ENCODE measurements around the gene EXOC2.
"Not testable (repeated sequence)": the region's sequence is repeated elsewhere in the genome, so short reads cannot be mapped to it uniquely, and the experiment has no call there.

Gene EXOC2

GRCh38 chr6:667253-667927, 25.5 kb downstream of the EXOC2 start:
- Histone ChIP-seq H3K9me3 (ENCODE audit: control insufficient read depth in 5 of 5, low read length in 5 of 5) (peaks cover 0 to 6% (median 0%) of the 10 kb centered on the region in 5 donors), H3K27ac (ENCODE audit: low read depth, low read length) (no peak overlapping the region), H3K4me1 (ENCODE audit: control insufficient read depth in 5 of 5, insufficient read depth in 5 of 5, low read length in 5 of 5) (no peaks in the 10 kb centered on the region), H3K36me3 (ENCODE audit: control insufficient read depth in 5 of 5, insufficient read depth in 5 of 5, low read length in 5 of 5) (peaks cover 0 to 8% (median 0%) of the 10 kb centered on the region in 5 donors), H3K4me3 (ENCODE audit: low read depth in 1 of 5, low read length in 5 of 5) (no peak overlapping the region), H3K9ac (ENCODE audit: low read length in 5 of 5) (no peak overlapping the region), H3K27me3 (ENCODE audit: control insufficient read depth in 5 of 5, insufficient read depth in 4 of 5, low read length in 5 of 5) (no peaks in the 10 kb centered on the region)

GRCh38 chr6:665403-666267, 27.3 kb downstream of the EXOC2 start:
- Histone ChIP-seq H3K4me1 (ENCODE audit: control insufficient read depth in 5 of 5, insufficient read depth in 5 of 5, low read length in 5 of 5) (no peaks in the 10 kb centered on the region), H3K36me3 (ENCODE audit: control insufficient read depth in 5 of 5, insufficient read depth in 5 of 5, low read length in 5 of 5) (peaks cover 0 to 8% (median 0%) of the 10 kb centered on the region in 5 donors), H3K4me3 (ENCODE audit: low read depth in 1 of 5, low read length in 5 of 5) (no peak overlapping the region), H3K27ac (ENCODE audit: low read depth, low read length) (no peak overlapping the region), H3K27me3 (ENCODE audit: control insufficient read depth in 5 of 5, insufficient read depth in 4 of 5, low read length in 5 of 5) (no peaks in the 10 kb centered on the region), H3K9me3 (ENCODE audit: control insufficient read depth in 5 of 5, low read length in 5 of 5) (peaks cover 0 to 6% (median 0%) of the 10 kb centered on the region in 5 donors), H3K9ac (ENCODE audit: low read length in 5 of 5) (no peak overlapping the region)

GRCh38 chr6:663788-664187, 29.2 kb downstream of the EXOC2 start:
- not testable (repeated sequence) for H3K36me3 ChIP-seq (ENCODE audit: control insufficient read depth in 5 of 5, insufficient read depth in 5 of 5, low read length in 5 of 5); H3K9me3 ChIP-seq (ENCODE audit: control insufficient read depth in 5 of 5, low read length in 5 of 5); H3K9ac ChIP-seq (ENCODE audit: low read length in 5 of 5); H3K27me3 ChIP-seq (ENCODE audit: control insufficient read depth in 5 of 5, insufficient read depth in 4 of 5, low read length in 5 of 5); H3K4me3 ChIP-seq (ENCODE audit: low read depth in 1 of 5, low read length in 5 of 5); H3K27ac ChIP-seq (ENCODE audit: low read depth, low read length)
- H3K4me1 ChIP-seq (ENCODE audit: control insufficient read depth in 5 of 5, insufficient read depth in 5 of 5, low read length in 5 of 5): peaks cover 0 to 16% (median 10%) of the 10 kb centered on the region in 5 donors

GRCh38 chr6:659716-660581, 33.0 kb downstream of the EXOC2 start:
- Histone ChIP-seq H3K9ac (ENCODE audit: low read length in 5 of 5) (no peak overlapping the region), H3K27ac (ENCODE audit: low read depth, low read length) (no peak overlapping the region), H3K36me3 (ENCODE audit: control insufficient read depth in 5 of 5, insufficient read depth in 5 of 5, low read length in 5 of 5) (peaks cover 0 to 10% (median 8%) of the 10 kb centered on the region in 5 donors), H3K27me3 (ENCODE audit: control insufficient read depth in 5 of 5, insufficient read depth in 4 of 5, low read length in 5 of 5) (no peaks in the 10 kb centered on the region), H3K9me3 (ENCODE audit: control insufficient read depth in 5 of 5, low read length in 5 of 5) (peaks cover 0 to 3% (median 0%) of the 10 kb centered on the region in 5 donors), H3K4me1 (ENCODE audit: control insufficient read depth in 5 of 5, insufficient read depth in 5 of 5, low read length in 5 of 5) (peaks cover 0 to 26% (median 19%) of the 10 kb centered on the region in 5 donors), H3K4me3 (ENCODE audit: low read depth in 1 of 5, low read length in 5 of 5) (peak overlapping the region in 1 of 5 donors; percentile 28)

- no peaks in the 10 kb centered on the region for H3K27me3 ChIP-seq (ENCODE audit: control insufficient read depth in 5 of 5, insufficient read depth in 4 of 5, low read length in 5 of 5)
- H3K4me1 ChIP-seq (ENCODE audit: control insufficient read depth in 5 of 5, insufficient read depth in 5 of 5, low read length in 5 of 5): peaks cover 0 to 26% (median 19%) of the 10 kb centered on the region in 5 donors
- peaks cover 0 to 8% (median 2%) of the 10 kb centered on the region in 5 donors for H3K9me3 ChIP-seq (ENCODE audit: control insufficient read depth in 5 of 5, low read length in 5 of 5)
- H3K9ac ChIP-seq (ENCODE audit: low read length in 5 of 5): no peak overlapping the region
- H3K4me3 ChIP-seq (ENCODE audit: low read depth in 1 of 5, low read length in 5 of 5): no peak overlapping the region
- H3K36me3 ChIP-seq (ENCODE audit: control insufficient read depth in 5 of 5, insufficient read depth in 5 of 5, low read length in 5 of 5): peaks cover 6 to 10% (median 8%) of the 10 kb centered on the region in 5 donors
- H3K27ac ChIP-seq (ENCODE audit: low read depth, low read length): no peak overlapping the region
Observed at GRCh38 chr6:658244-658643, 34.7 kb downstream of the EXOC2 start.

- Histone ChIP-seq H3K36me3 (ENCODE audit: control insufficient read depth in 5 of 5, insufficient read depth in 5 of 5, low read length in 5 of 5) (peaks cover 7 to 10% (median 8%) of the 10 kb centered on the region in 5 donors), H3K4me3 (ENCODE audit: low read depth in 1 of 5, low read length in 5 of 5) (no peak overlapping the region), H3K27me3 (ENCODE audit: control insufficient read depth in 5 of 5, insufficient read depth in 4 of 5, low read length in 5 of 5) (no peaks in the 10 kb centered on the region), H3K9me3 (ENCODE audit: control insufficient read depth in 5 of 5, low read length in 5 of 5) (peaks cover 0 to 11% (median 2%) of the 10 kb centered on the region in 5 donors), H3K4me1 (ENCODE audit: control insufficient read depth in 5 of 5, insufficient read depth in 5 of 5, low read length in 5 of 5) (peaks cover 0 to 26% (median 19%) of the 10 kb centered on the region in 5 donors), H3K27ac (ENCODE audit: low read depth, low read length) (no peak overlapping the region), H3K9ac (ENCODE audit: low read length in 5 of 5) (no peak overlapping the region)
Observed at GRCh38 chr6:657743-658142, 35.2 kb downstream of the EXOC2 start.

- Histone ChIP-seq H3K4me3 (ENCODE audit: low read depth in 1 of 5, low read length in 5 of 5) (no peak within 1 kb of the TSS), H3K9me3 (ENCODE audit: control insufficient read depth in 5 of 5, low read length in 5 of 5) (peaks cover 0 to 11% (median 2%) of the 10 kb centered on the region in 5 donors), H3K27ac (ENCODE audit: low read depth, low read length) (no peak within 1 kb of the TSS), H3K27me3 (ENCODE audit: control insufficient read depth in 5 of 5, insufficient read depth in 4 of 5, low read length in 5 of 5) (no peaks in the 10 kb centered on the region), H3K36me3 (ENCODE audit: control insufficient read depth in 5 of 5, insufficient read depth in 5 of 5, low read length in 5 of 5) (peaks cover 7 to 10% (median 8%) of the 10 kb centered on the region in 5 donors), H3K4me1 (ENCODE audit: control insufficient read depth in 5 of 5, insufficient read depth in 5 of 5, low read length in 5 of 5) (peaks cover 0 to 26% (median 19%) of the 10 kb centered on the region in 5 donors), H3K9ac (ENCODE audit: low read length in 5 of 5) (no peak within 1 kb of the TSS)
Observed at GRCh38 chr6:656460-657252, 36.3 kb downstream of the EXOC2 start, which contains the start of gene HUS1B. HUS1B (minus strand) TSS chr6:657100; CDS start chr6:656944, 156 bp downstream.

- no peak overlapping the region for H3K27ac ChIP-seq (ENCODE audit: low read depth, low read length)
Observed at GRCh38 chr6:654136-654535, 38.8 kb downstream of the EXOC2 start.

GRCh38 chr6:652865-653264, 40.1 kb downstream of the EXOC2 start:
- H3K27ac ChIP-seq (ENCODE audit: low read depth, low read length): no peak overlapping the region
- no peaks in the 10 kb centered on the region for H3K27me3 ChIP-seq (ENCODE audit: control insufficient read depth in 5 of 5, insufficient read depth in 4 of 5, low read length in 5 of 5)
- peaks cover 7 to 10% (median 8%) of the 10 kb centered on the region in 5 donors for H3K36me3 ChIP-seq (ENCODE audit: control insufficient read depth in 5 of 5, insufficient read depth in 5 of 5, low read length in 5 of 5)
- H3K9me3 ChIP-seq (ENCODE audit: control insufficient read depth in 5 of 5, low read length in 5 of 5): peaks cover 0 to 11% (median 2%) of the 10 kb centered on the region in 5 donors
- no peak overlapping the region for H3K4me3 ChIP-seq (ENCODE audit: low read depth in 1 of 5, low read length in 5 of 5)
- H3K9ac ChIP-seq (ENCODE audit: low read length in 5 of 5): no peak overlapping the region
- peaks cover 0 to 7% (median 4%) of the 10 kb centered on the region in 5 donors for H3K4me1 ChIP-seq (ENCODE audit: control insufficient read depth in 5 of 5, insufficient read depth in 5 of 5, low read length in 5 of 5)

More at GRCh38 chr6:654136-654535, 38.8 kb downstream of the EXOC2 start:
- peaks cover 0 to 16% (median 12%) of the 10 kb centered on the region in 5 donors for H3K4me1 ChIP-seq (ENCODE audit: control insufficient read depth in 5 of 5, insufficient read depth in 5 of 5, low read length in 5 of 5)
- H3K27me3 ChIP-seq (ENCODE audit: control insufficient read depth in 5 of 5, insufficient read depth in 4 of 5, low read length in 5 of 5): no peaks in the 10 kb centered on the region
- peaks cover 7 to 10% (median 8%) of the 10 kb centered on the region in 5 donors for H3K36me3 ChIP-seq (ENCODE audit: control insufficient read depth in 5 of 5, insufficient read depth in 5 of 5, low read length in 5 of 5)
- H3K9ac ChIP-seq (ENCODE audit: low read length in 5 of 5): no peak overlapping the region
- peaks cover 0 to 11% (median 2%) of the 10 kb centered on the region in 5 donors for H3K9me3 ChIP-seq (ENCODE audit: control insufficient read depth in 5 of 5, low read length in 5 of 5)
- H3K4me3 ChIP-seq (ENCODE audit: low read depth in 1 of 5, low read length in 5 of 5): no peak overlapping the region
